Stimulated activated CD4-positive, alpha-beta T cell treated with anti-CD3 and anti-CD28 coated beads, TNF-alpha, amount 100 ng/mL, for 48 hours (primary cell): ENCODE data around the gene MT1B.
"Not testable (repeated sequence)": the region's sequence is repeated elsewhere in the genome, so short reads cannot be mapped to it uniquely, and the experiment has no call there.

ENCODE experiments used
- DNase-seq, 3 donors: peaks; one replicate each; pipeline ENCODE4 v3.0.0-alpha.2; 2020; ENCODE audit warnings: low read depth in 3 of 3

Gene MT1B

GRCh38 chr16:56637814-56638750 lies 13.6 kb upstream of the MT1B start, which contains the start of gene MT1A:
MT1A (plus strand) TSS chr16:56638666; CDS start chr16:56638739, 73 bp downstream.
- no peak for DNase-seq

- DNase-seq, result no peak
These were observed 12.6 kb upstream of the MT1B start for GRCh38 chr16:56639045-56639444.

GRCh38 chr16:56640076-56640475 lies 11.6 kb upstream of the MT1B start:
- no peak for DNase-seq

GRCh38 chr16:56641166-56641565 lies 10.5 kb upstream of the MT1B start:
- no peak for DNase-seq

- peak; percentile 59 to 72 (median 70) for DNase-seq
These were observed 8.5 kb upstream of the MT1B start for GRCh38 chr16:56643080-56643778.

- no peak for DNase-seq
These were observed 7.9 kb upstream of the MT1B start for GRCh38 chr16:56643833-56644232.

- DNase-seq, result no peak
These were observed 6.4 kb upstream of the MT1B start for GRCh38 chr16:56645311-56645710.

- no peak for DNase-seq
These were observed 5.8 kb upstream of the MT1B start for GRCh38 chr16:56645838-56646237.

- DNase-seq, result no peak
These were observed 3.9 kb upstream of the MT1B start for GRCh38 chr16:56647641-56648431.

GRCh38 chr16:56649271-56649670 lies 2.4 kb upstream of the MT1B start:
- no peak for DNase-seq

GRCh38 chr16:56649820-56650219 lies 1.9 kb upstream of the MT1B start:
- DNase-seq, result no peak

GRCh38 chr16:56652600-56652999 lies 914 bp downstream of the MT1B start:
- DNase-seq, result no peak

GRCh38 chr16:56653218-56653617 lies 1.5 kb downstream of the MT1B start:
- no peak for DNase-seq

- DNase-seq, result peak in 2 of 3 donors; percentile 49 to 74
These were observed 6.1 kb downstream of the MT1B start, which contains the start of gene MT1F for GRCh38 chr16:56657555-56658326. MT1F (plus strand) TSS chr16:56657959; CDS start chr16:56658059, 100 bp downstream.

GRCh38 chr16:56658327-56658875 lies 6.7 kb downstream of the MT1B start:
- no peak for DNase-seq

GRCh38 chr16:56662357-56663354 lies 11.0 kb downstream of the MT1B start:
- no peak for DNase-seq

- no peak for DNase-seq
These were observed 12.8 kb downstream of the MT1B start for GRCh38 chr16:56664506-56664905.

GRCh38 chr16:56665286-56666261 lies 13.9 kb downstream of the MT1B start:
- not testable (repeated sequence) for DNase-seq
